Renal cortex interstitium (tissue), 11 donors: ENCODE data around the gene STK11. TPM values are rescaled to one million over a fixed set of nuclear protein-coding genes. Genes with fewer than 3 reads are reported as not detected.
"Not testable (repeated sequence)": the region's sequence is repeated elsewhere in the genome, so short reads cannot be mapped to it uniquely, and the experiment has no call there.

Experiments
- DNase-seq, 11 donors: peaks; one replicate each; pipeline ENCODE4 v3.0.0-alpha.2; 2013; ENCODE audit warnings: low read depth in 9 of 11, low spot score in 4 of 11; ENCODE audit errors: extremely low read depth in 1 of 11
- polyA plus RNA-seq, 3 donors: library from polyadenylated mRNA; unstranded; fragments of 120-200 nt; gene quantifications; one replicate each; pipeline ENCODE4 v1.2.1, GENCODE V29; 2013; ENCODE audit not compliant: insufficient read length in 3 of 3

STK11 gene
- polyA plus RNA-seq, 3 donors = 56.8 to 62.2 (median 59.0) TPM

- no peak for DNase-seq
Measured at GRCh38 chr19:1240925-1241324, 35.3 kb downstream of the STK11 start.

- DNase-seq = peak in 8 of 11 donors; percentile 81 to 95 (median 89)
Measured at GRCh38 chr19:1241417-1242095, 36.0 kb downstream of the STK11 start, which contains the start of gene ATP5F1D. ATP5F1D (plus strand) TSS chr19:1241751; CDS start chr19:1241851, 100 bp downstream.

GRCh38 chr19:1243768-1244692 lies 38.5 kb downstream of the STK11 start:
- peak in 1 of 11 donors; percentile 76 for DNase-seq

- DNase-seq = no peak
Measured at GRCh38 chr19:1244693-1245451, 39.3 kb downstream of the STK11 start.

- DNase-seq = no peak
Measured at GRCh38 chr19:1245494-1246264, 40.1 kb downstream of the STK11 start.

GRCh38 chr19:1246265-1247087 lies 40.9 kb downstream of the STK11 start:
- not testable (repeated sequence) for DNase-seq

- DNase-seq = no peak
Measured at GRCh38 chr19:1247748-1248138, 42.2 kb downstream of the STK11 start.

GRCh38 chr19:1248139-1248785 lies 42.7 kb downstream of the STK11 start, which contains the start of gene MIDN:
MIDN (plus strand) TSS chr19:1248583; CDS start chr19:1250297, 1,714 bp downstream.
- DNase-seq = peak in 1 of 11 donors; percentile 73

- DNase-seq = peak in 2 of 11 donors; percentile 78 to 82
Measured at GRCh38 chr19:1248786-1249297, 43.3 kb downstream of the STK11 start.

GRCh38 chr19:1249298-1249989 lies 43.9 kb downstream of the STK11 start:
- DNase-seq = peak in 10 of 11 donors; percentile 93 to 96 (median 95)

GRCh38 chr19:1249990-1250436 lies 44.4 kb downstream of the STK11 start:
- no peak for DNase-seq

- DNase-seq = peak in 1 of 11 donors; percentile 70
Measured at GRCh38 chr19:1250437-1251260, 45.1 kb downstream of the STK11 start.

- DNase-seq = no peak
Measured at GRCh38 chr19:1251330-1252220, 46.0 kb downstream of the STK11 start.

GRCh38 chr19:1252221-1252820 lies 46.7 kb downstream of the STK11 start:
- no peak for DNase-seq
